ENCODE measurements around the gene CIROP.
A peak's percentile ranks its signal among the peaks of the same experiment; 100 is the strongest.

The CIROP gene, protein sequence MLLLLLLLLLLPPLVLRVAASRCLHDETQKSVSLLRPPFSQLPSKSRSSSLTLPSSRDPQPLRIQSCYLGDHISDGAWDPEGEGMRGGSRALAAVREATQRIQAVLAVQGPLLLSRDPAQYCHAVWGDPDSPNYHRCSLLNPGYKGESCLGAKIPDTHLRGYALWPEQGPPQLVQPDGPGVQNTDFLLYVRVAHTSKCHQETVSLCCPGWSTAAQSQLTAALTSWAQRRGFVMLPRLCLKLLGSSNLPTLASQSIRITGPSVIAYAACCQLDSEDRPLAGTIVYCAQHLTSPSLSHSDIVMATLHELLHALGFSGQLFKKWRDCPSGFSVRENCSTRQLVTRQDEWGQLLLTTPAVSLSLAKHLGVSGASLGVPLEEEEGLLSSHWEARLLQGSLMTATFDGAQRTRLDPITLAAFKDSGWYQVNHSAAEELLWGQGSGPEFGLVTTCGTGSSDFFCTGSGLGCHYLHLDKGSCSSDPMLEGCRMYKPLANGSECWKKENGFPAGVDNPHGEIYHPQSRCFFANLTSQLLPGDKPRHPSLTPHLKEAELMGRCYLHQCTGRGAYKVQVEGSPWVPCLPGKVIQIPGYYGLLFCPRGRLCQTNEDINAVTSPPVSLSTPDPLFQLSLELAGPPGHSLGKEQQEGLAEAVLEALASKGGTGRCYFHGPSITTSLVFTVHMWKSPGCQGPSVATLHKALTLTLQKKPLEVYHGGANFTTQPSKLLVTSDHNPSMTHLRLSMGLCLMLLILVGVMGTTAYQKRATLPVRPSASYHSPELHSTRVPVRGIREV

DNA sequence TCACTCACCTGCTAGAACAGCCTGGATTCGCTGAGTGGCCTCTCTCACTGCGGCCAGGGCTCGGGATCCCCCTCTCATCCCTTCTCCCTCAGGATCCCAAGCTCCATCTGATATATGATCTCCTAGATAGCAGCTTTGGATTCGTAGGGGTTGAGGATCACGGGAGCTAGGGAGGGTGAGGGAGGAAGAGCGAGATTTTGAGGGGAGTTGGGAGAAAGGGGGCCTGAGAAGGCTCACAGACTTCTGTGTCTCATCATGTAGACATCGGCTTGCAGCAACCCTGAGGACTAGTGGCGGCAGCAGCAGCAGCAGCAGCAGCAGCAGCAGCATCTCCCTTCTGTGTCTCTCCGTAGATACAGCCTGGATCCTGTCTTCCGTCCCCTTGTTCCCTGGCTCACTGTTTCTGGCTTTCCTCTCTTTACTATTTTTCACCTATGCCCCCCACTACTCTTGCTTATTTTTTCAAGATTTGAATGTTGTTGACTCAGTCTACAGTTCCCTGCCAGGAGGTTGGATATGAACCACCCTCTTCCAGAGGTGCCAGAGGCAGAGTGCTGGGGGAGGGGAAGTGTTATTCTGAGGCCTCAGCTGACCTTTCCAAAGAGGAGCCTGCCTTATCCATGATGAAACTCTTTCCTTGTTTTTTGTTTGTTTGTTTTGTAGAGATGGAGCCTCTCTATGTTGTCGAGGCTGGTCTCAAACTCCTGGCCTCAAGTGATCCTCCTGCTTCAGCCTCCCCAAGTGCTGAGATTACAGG is at the start of gene CIROP:
TSS of gene CIROP (minus strand) at position 399 of the 757 bp plus-strand sequence. CDS start at position 330, 69 bp downstream.
- DNase-seq, result peak in 2 of 58 donors; percentile 13 to 17

DNA sequence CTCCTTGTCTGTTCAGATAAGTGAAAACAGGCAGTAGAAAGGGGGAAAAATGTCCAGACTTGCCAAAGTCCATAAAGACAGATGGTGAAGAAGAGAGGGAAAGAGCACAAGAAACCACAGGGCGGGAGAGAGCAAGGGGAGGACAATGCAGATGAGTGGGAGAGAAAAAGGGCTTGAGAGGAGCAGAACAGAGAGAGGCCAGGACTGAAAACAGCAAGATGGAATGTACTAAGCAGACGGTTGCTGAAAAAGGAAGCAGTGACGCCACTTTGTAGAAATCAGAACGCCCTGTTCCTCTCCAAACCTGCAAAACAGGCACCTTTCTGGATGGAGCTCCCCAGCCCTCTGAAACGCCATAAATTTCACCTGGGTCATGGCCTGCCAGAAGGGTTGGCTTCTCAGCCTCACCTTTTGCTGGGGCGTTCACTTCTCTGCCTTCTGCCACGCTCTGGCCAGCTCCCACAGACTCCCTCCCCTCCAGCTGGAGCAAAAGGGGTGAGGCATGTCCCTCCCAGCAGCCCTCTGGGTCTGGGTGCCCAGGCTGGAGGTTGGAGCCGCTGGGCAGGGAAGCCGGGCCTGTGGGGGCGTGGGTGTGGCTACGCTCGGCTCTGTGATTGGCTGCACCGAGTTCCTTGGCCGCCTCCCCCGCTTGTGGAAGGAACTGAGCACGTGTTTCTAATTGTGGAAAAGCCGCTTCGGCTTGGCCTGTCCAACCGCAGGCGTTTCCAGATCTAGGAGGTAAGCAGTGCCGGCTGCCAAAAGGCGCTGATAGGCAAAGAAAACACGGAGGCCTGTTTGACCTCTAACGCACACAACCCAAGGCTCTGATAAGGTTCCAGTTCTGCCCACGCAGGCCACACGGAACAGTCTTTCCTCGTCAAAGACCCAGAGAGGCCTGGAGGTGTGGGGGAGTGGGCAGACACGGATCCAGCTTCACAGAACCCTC is 49.3 kb upstream of the CIROP start:
- DNase-seq, result peak in 38 of 58 donors; percentile 13 to 72 (median 42)

DNA sequence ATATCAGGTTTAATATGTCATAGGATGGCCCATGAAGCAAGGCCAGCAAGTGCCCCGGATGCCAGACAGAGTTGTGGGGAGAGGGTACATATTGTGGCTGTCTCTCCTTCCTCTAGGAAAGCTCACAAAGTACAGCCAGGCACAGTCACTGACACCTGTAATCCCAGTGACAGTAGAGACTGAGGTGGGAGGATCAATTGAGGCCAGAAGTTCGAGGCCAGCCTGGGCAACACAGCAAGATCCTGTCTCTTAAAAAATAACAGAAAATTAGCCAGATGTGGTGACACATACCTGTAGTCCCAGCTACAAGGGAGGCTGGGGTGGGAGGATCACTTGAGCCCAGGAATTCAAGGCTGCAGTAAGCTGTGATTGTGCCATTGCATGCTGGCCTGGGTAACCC is 46.6 kb upstream of the CIROP start:
- no peak for DNase-seq

DNA sequence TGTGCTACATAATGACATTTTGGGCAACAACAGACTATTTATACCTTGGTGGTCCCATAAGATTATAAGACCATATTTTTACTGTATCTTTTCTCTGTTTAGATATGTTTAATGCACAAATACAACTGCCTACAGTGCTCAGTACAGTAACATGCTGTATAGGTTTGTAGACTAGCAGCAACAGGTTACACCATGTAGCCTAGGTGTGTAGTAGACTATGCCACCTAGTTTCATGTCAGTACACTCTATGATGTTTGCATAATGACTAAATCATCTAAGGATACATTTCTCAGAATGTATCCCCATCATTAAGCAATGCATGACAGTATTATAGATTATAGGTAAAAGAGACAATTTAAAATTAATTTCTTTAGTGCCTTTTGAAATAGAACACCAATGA is 45.0 kb upstream of the CIROP start:
- no peak for DNase-seq

DNA sequence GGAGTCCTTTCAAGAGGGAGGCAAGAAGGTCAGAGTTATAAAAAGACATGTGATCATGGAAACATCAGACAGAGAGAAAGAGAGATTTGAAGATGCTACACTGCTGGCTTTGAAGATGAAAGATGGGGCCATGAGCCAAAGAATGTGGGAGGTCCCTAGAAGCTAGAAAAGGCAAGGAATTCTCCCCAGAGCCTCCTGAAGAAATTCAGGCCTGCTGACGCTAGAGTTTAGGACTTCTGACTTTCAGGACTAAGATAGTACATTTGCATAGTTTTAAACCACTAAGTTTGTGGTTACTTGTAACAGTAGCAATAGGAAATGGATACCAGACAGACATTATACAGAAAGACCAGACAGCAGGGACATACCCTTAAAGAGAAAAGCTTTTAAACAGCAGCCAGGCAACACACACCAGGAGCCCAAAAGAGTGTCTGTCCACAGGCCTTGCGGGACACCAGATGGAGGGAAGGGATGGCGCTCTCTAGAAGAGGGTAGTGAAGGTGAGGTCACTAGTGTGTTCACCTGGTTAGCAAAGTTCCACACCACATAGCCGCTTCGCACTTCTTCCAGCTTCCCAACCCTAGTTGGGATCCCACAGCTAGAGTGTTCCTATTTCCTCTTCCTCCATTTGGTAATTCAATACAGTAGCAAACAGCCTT is 43.9 kb upstream of the CIROP start:
- DNase-seq, result no peak

DNA sequence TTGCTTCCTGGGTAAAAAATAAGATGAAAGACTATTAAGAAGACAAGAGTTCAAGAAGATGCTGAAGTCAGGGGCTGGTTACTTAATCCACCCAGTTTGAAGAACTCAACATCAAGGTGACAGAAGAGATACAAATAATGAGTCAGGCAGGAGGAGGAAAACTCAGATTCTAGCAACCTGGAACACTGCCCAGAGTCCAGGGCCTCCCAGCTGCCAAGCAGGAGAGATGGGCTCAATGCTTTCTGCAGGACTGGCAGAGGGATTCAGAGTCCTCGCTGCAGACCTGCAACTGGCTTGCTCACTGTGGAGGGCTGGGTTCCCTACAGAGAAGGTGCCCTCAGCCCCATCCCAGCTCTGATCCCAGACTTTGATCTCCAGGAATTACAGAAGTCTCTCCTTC is 42.9 kb upstream of the CIROP start:
- peak in 19 of 58 donors; percentile 7 to 57 (median 20) for DNase-seq

DNA sequence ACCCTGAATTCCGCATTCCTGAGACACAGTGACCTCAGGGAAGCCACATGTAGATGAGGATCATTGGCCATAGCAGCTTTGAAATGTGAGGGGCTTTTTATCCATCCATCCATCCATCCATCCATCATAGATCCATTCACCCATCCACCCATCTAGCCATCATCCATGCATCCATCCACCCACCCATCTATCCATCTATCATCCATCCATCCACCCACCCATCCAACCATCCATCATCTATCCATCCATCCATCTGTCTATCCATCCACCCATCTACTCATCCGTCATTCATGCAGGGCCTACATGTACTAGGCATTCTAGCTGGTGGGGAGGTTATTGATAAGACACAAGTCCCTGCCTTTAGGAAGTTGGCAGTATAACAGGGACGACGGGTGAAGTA is 42.2 kb upstream of the CIROP start:
- no peak for DNase-seq

DNA sequence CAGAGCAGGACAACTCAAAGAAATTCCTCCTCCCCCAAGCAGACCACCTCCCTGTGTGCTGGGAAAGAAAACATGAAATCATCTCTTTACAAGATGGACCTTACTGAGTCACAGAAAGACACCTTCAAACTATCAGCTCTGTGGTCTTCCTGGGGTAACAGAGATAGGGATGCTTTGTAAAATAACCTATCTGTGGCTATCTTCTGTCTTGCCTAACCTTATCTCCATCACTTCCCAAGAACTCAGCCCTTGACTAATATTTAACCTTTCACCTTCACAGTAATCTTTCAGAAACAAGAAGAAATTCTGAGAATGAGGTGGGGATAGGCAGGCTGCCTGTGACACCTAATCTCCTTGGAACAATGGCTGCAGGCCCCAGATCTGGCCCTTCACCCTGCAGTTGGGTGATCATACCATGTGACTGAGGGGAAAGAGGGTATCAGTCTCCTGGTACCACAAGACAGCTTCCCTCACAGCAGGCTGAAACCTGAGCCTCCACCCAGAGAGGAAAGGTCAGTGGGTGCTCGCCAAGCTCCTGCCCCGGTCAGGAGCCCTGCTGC is 41.6 kb upstream of the CIROP start:
- DNase-seq, result no peak

DNA sequence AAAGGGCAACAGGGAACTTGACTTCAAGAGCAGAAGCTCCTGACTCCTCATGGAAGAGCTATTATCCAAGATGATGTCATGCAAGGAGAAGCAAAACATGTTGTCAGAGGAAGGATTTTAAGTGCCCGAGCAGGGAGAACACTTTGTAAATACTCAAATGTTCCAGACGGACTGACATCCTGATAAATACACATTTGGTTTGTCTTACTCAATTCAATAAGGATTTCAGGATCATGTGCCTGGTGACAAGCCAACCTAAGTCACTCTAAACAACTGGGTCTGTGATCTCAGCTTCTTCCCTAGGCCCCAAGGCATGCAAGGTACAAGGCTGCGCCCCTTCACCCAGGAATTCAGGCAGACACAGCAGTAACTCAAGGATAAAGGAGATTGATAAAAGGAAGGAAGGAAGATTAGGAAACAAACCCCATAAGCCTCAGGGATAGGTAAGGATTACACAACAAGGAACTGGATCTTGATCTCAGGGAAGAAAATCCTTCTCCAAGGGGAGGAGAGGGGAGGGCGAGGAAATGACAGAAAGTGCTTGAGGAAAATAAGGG is 41.1 kb upstream of the CIROP start:
- no peak for DNase-seq

DNA sequence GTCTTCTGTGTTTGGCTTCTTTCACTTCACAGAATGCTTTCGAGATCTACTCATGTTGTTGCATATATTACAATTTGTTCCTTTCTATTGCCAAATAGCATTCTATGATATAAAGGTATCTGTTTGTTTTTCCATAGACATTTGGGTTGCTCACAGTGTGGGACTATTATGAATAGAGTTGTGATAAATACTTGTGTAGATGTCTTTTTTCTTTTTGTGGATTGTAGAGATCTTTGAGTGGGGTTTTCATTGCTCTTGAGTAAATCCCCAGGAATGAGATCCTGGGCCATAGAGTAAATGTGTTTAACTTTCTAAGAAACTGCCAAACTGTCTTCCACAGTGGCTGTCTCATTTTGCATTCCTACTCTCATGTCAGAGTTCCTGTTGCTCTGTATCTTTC is 39.1 kb upstream of the CIROP start:
- no peak for DNase-seq

DNA sequence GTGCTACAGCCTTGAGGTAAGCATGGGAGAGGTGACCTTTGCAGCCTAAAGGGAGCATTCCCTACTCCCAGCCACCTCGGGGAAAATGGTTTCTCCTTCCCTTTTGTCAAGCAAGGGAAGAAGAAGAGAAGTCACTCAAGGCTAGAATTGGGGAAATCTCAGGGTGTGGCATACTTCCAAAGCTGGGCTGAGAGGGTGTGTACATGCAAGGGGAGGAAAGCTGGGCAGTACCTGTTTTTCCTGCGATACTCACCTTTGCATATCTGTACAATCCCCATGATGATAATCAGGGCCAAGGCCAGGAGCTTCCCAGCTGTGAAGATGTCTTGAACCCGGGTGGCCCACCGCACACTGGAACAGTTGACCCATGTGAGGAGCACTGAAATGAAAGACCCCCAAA is 38.0 kb upstream of the CIROP start:
- DNase-seq, result no peak

DNA sequence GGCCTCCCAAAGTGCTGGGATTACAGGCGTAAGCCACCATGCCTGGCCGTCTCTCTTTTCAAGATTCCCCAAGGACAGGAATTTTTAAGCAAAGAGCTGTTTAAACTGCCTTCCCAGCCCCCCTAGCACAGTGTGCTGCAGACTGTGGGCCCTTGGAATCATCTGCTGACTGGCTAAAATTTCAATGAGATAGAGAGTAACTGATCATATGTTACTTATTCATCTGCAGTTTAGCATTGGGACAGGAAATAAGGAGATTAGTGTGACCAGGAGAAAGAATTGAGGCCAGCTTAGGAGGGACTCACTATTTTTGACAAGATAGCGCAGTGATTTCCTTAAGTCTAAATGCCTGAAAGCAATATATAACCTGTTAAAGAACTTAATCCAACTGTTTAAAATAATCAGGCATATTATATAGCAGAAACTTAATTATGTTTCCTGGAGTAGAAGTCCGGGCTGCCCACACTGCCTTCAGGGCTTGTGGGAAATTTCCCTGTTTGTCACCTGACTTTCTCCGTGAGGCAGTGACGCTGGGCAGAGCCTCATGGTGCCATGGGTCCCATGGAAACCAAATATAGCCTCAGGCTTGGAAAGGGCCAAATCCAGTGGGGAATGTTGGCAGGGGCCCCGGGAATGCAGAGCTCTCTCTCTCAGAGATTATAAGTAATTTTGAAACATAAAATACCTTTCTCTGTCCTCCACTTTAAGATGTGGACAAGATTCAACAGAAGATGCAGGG is 37.1 kb upstream of the CIROP start:
- DNase-seq, result peak in 4 of 58 donors; percentile 2 to 20 (median 10)

DNA sequence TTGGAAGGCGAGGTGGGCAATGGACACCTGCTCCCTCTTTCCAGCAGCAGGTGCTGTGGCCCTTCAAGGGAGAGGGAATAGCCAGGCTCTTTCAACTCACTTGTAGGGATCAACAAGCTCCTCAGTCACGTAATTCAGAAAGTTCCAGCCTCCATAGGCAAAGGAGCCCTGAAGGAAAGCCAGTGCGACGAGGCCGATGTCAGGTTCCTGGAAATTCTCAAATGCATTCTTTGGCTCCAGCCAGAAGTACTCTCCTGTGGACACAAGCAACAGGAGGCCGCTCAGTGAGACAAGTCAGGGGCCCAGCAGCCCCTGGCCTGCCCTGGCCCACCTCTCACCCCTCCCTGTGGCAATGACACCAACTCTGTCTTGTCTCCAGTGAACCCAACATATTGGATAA is 35.6 kb upstream of the CIROP start:
- no peak for DNase-seq

DNA sequence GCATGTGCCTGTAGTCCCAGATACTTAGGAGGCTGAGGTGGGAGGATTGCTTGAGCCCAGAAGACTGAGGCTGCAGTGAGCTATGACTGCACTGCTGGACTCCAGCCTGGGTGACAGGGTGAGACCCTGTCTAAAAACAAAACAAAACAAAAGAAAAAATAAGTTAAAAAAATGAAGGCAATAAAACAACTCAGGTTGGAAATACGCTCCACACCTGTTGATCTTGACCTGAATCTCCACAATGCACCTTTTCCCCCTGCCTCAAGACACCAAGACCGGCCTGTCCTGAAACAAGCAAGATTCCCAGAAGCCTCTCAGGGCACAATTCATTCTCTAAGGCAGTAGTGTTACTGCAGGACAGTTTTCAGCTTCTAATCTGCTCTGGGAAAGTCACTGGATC is 35.1 kb upstream of the CIROP start:
- no peak for DNase-seq

DNA sequence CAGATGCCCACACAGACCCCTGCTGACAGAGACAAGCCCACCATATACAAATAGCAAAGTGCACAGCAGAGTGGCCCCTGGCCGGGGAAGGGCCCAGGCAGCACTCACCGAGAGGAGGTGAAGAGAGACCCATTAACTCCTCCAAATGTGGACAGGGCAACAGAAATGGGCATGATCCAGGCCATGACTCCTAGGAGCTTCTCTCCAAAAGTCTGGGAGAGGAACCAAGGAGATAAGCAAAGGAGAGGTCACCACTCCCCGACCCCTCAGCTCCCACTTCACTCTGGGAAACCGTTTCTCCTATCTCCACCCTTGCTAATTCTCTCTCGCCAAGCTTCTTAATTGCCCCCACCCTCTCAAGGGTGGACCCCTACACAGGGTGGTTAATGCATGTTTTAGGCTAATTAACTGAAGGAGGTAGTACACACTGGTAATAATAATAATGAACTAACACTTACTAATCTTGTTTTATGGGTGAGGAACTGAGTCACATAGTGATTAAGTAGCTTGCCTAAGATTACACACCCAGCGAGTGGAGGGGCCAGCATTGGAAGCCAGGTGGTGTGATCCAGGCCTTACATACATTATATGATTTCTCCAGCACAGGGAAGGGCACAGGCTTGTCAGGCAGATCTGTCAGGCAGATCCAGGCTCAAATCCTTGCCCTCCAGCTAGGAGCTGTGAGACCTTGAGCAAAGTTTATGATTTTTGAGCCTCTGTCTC is 33.2 kb upstream of the CIROP start:
- DNase-seq, result no peak

DNA sequence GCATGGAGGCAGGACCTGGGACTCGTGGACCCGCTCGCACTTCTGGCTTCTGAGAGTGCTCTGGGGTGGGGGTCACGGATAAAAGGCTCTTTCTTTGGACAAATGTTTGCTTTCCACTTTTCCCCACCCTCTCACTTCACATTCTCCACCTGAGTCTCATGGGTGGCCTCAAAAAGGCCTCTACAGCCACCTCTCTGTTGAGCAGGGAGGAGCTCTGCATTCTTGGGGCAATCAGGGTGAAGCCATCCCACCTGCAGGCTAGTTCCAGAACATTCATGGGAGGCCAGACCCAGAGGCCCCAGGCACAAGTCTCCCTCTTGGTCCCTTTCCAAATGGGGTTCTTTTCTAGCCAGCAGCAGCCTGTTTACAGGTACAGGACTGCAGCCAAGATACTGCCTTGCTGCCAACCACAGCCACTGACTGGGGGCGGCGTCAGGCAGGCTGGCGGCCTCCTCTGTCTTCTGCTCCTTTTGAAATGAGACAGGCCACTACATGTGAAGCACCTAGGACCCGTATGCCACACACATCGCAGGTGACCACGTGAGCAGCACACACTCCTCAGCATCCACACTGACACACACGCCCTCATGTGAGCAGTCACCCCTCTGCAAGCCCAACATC is 32.5 kb upstream of the CIROP start:
- DNase-seq, result peak in 2 of 58 donors; percentile 3 to 56

DNA sequence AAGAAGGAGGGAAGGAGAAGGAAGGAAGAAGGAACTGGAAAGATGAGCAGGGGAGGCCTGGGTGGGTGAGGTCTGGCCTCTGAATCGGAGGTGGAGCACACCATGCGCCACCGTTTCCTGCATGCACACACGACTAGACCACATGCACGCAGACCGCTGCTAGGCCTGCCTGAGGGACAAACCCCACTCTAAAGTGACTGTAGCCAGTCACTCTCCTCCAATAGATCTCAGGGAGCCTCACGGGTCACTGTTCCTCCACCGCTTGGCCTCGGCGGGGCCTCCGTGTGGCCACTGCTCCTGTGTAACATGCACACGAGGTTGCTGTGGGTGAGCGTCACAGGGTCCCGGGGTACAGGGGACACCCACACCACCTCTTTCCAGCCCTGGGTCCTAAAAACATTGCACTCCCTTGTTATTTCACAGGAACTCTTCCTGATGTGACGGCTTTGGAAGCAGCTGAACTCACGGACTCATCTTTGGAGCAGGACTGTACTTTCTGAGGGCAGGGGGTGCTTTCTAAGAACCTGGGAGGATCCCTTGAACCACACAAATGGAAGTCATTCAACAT is 31.9 kb upstream of the CIROP start:
- no peak for DNase-seq

Data from anterior cingulate cortex (tissue), 58 donors.